Thoracic aorta (tissue), 2 donors: ENCODE data around the gene MS4A10. TPM values are rescaled to one million over a fixed set of nuclear protein-coding genes. Genes with fewer than 3 reads are reported as not detected.

ENCODE experiments used
- ATAC-seq: fragments of 150-250 bp; one replicate; pipeline ENCODE4 v1.8.0; 2017; ENCODE audit warnings: low read depth; ENCODE audit not compliant: insufficient number of reproducible peaks, low FRiP score
- DNase-seq: peaks from one replicate; pipeline ENCODE4 v3.0.0-alpha.2; 2020; ENCODE audit warnings: low spot score
- H3K27ac ChIP-seq, 2 donors: fragments of 200-600 bp; sonication (generic); 1 replicate in 1 of 2; 2 replicates in 1 of 2; pipeline ENCODE4 v1.5.1; 2016; ENCODE audit warnings: mild to moderate bottlenecking in 2 of 2, moderate library complexity in 2 of 2
- H3K27me3 ChIP-seq: fragments of 200-600 bp; sonication (generic); replicated peaks from 2 replicates; pipeline ENCODE4 v1.6.0; 2016; ENCODE audit warnings: mild to moderate bottlenecking; ENCODE audit not compliant: insufficient read depth
- H3K36me3 ChIP-seq: fragments of 200-600 bp; sonication (generic); one replicate; pipeline ENCODE4 v1.5.1; 2016
- H3K4me1 ChIP-seq, 2 donors: fragments of 200-600 bp; sonication (generic); 1 replicate in 1 of 2; 2 replicates in 1 of 2; pipeline versions ENCODE4 v1.5.1 to v1.6.0; 2016; ENCODE audit warnings: low read depth in 2 of 2, mild to moderate bottlenecking in 1 of 2; ENCODE audit not compliant: control insufficient read depth in 1 of 2
- H3K4me3 ChIP-seq: fragments of 200-600 bp; sonication (generic); 2 replicates; pipeline ENCODE4 v1.5.1; 2016; ENCODE audit warnings: mild to moderate bottlenecking
- H3K9me3 ChIP-seq: fragments of 200-600 bp; sonication (generic); 2 replicates; pipeline ENCODE4 v1.5.1; 2016
- CTCF ChIP-seq: fragments of 200-600 bp; sonication (generic); IDR thresholded peaks from one replicate; pipeline ENCODE4 v1.5.1; 2019; ENCODE audit warnings: antibody characterized with exemption
- total RNA-seq, 2 donors: library from RNA; depleted of rRNA; stranded (reverse); fragments of >200 nt; gene quantifications; one replicate each; pipeline versions ENCODE4 v1.1.0 to v1.2.3, GENCODE V29; 2016

MS4A10 gene
- total RNA-seq, 2 donors from 2014 or later, result not detected

GRCh38 chr11:60761436-60762190, 23.5 kb upstream of the MS4A10 start:
- H3K27ac ChIP-seq, result no peak overlapping the region
- no peaks in the 10 kb centered on the region for H3K36me3 ChIP-seq
- no peaks in the 10 kb centered on the region for H3K9me3 ChIP-seq
- TF ChIP-seq CTCF, result no peak
- no peaks in the 10 kb centered on the region for H3K27me3 ChIP-seq
- no peaks in the 10 kb centered on the region for H3K4me1 ChIP-seq
- no peak overlapping the region for H3K4me3 ChIP-seq
- ATAC-seq (no peak), DNase-seq (no peak)

GRCh38 chr11:60762851-60763691, 22.1 kb upstream of the MS4A10 start:
- DNase-seq, result no peak
- Histone ChIP-seq H3K4me3 (no peak overlapping the region), H3K4me1 (no peaks in the 10 kb centered on the region), H3K9me3 (no peaks in the 10 kb centered on the region), H3K27me3 (no peaks in the 10 kb centered on the region), H3K36me3 (no peaks in the 10 kb centered on the region), H3K27ac (no peak overlapping the region)
- ATAC-seq, result no peak
- TF ChIP-seq CTCF, result no peak

GRCh38 chr11:60763692-60764369, 21.3 kb upstream of the MS4A10 start:
- DNase-seq, result no peak
- H3K9me3 ChIP-seq, result no peaks in the 10 kb centered on the region
- no peak for ATAC-seq
- no peak overlapping the region for H3K4me3 ChIP-seq
- no peaks in the 10 kb centered on the region for H3K4me1 ChIP-seq
- no peaks in the 10 kb centered on the region for H3K27me3 ChIP-seq
- no peaks in the 10 kb centered on the region for H3K36me3 ChIP-seq
- no peak for TF ChIP-seq CTCF
- H3K27ac ChIP-seq, result no peak overlapping the region

- no peak for TF ChIP-seq CTCF
- H3K27me3 ChIP-seq, result no peaks in the 10 kb centered on the region
- no peak overlapping the region for H3K4me3 ChIP-seq
Measured at GRCh38 chr11:60764879-60765278, 20.3 kb upstream of the MS4A10 start.

GRCh38 chr11:60765355-60765754, 19.8 kb upstream of the MS4A10 start:
- no peak for DNase-seq
- no peak overlapping the region for H3K27ac ChIP-seq
- H3K4me3 ChIP-seq, result no peak overlapping the region
- H3K36me3 ChIP-seq, result no peaks in the 10 kb centered on the region
- no peaks in the 10 kb centered on the region for H3K9me3 ChIP-seq
- TF ChIP-seq CTCF, result no peak
- ATAC-seq, result no peak
- H3K4me1 ChIP-seq, result no peaks in the 10 kb centered on the region
- H3K27me3 ChIP-seq, result no peaks in the 10 kb centered on the region

More at GRCh38 chr11:60764879-60765278, 20.3 kb upstream of the MS4A10 start:
- ATAC-seq (no peak), DNase-seq (no peak)
- Histone ChIP-seq H3K9me3 (no peaks in the 10 kb centered on the region), H3K27ac (no peak overlapping the region), H3K36me3 (no peaks in the 10 kb centered on the region), H3K4me1 (no peaks in the 10 kb centered on the region)
